Gastroesophageal sphincter (tissue), 3 donors: ENCODE results near the gene PAPPA2.

Experiments
- CTCF ChIP-seq, 4 experiments: fragments of 200-600 bp in 2 of 4; fragments of 450-650 bp in 2 of 4; sonication (generic) in 1 of 4; IDR thresholded peaks; one replicate each; pipeline ENCODE4 v1.5.1; 2017 to 2019; ENCODE audit warnings: antibody characterized with exemption in 4 of 4, mild to moderate bottlenecking in 2 of 4, moderate library complexity in 2 of 4
- EP300 ChIP-seq: sonication (generic); formaldehyde crosslinking; IDR thresholded peaks from one replicate; pipeline ENCODE4 v1.6.1; 2017; ENCODE audit warnings: antibody characterized with exemption, mild to moderate bottlenecking
- POLR2AphosphoS5 ChIP-seq: sonication (generic); formaldehyde crosslinking; IDR thresholded peaks from one replicate; pipeline ENCODE4 v1.6.1; 2017; ENCODE audit warnings: antibody characterized with exemption

GRCh38 chr1:176831150-176831549 is 368.2 kb downstream of the PAPPA2 start:
- no peak for TF ChIP-seq POLR2AphosphoS5
- no peak for TF ChIP-seq EP300
- TF ChIP-seq CTCF (IDR thresholded peaks at IDR 0.05) = no peak
